Peyer's patch (tissue), 4 donors: ENCODE results near the gene UGT1A8. TPM values are rescaled to one million over a fixed set of nuclear protein-coding genes. Genes with fewer than 3 reads are reported as not detected.

Source experiments
- DNase-seq, 3 donors: peaks; one replicate each; pipeline ENCODE4 v3.0.0-alpha.2; 2017 to 2019
- H3K27ac ChIP-seq, 4 donors: fragments of 200-600 bp; sonication (generic); one replicate each; pipeline ENCODE4 v1.5.1; 2016 to 2019
- H3K27me3 ChIP-seq, 2 donors: fragments of 200-600 bp; sonication (generic); one replicate each; pipeline ENCODE4 v1.5.1; 2019
- H3K36me3 ChIP-seq, 3 donors: fragments of 200-600 bp; sonication (generic); one replicate each; pipeline ENCODE4 v1.5.1; 2016 to 2019
- H3K4me1 ChIP-seq, 4 donors: fragments of 200-600 bp; sonication (generic); one replicate each; pipeline ENCODE4 v1.5.1; 2016 to 2019
- H3K4me3 ChIP-seq, 4 donors: fragments of 200-600 bp; sonication (generic); 1 replicate in 3 of 4; 2 replicates in 1 of 4; pipeline ENCODE4 v1.5.1; 2016 to 2019; ENCODE audit warnings: mild to moderate bottlenecking in 1 of 4
- H3K9me3 ChIP-seq, 4 donors: fragments of 200-600 bp; sonication (generic); one replicate each; pipeline ENCODE4 v1.5.1; 2016 to 2019; ENCODE audit warnings: mild to moderate bottlenecking in 1 of 4
- CTCF ChIP-seq, 6 experiments: fragments of 450-650 bp in 4 of 6; fragments of 200-600 bp in 2 of 6; sonication (generic) in 1 of 6; IDR thresholded peaks; one replicate each; pipeline ENCODE4 v1.5.1; 2017 to 2019; ENCODE audit warnings: antibody characterized with exemption in 6 of 6, mild to moderate bottlenecking in 3 of 6, moderate library complexity in 1 of 6
- POLR2A ChIP-seq, 2 donors: fragments of 450-650 bp; IDR thresholded peaks; one replicate each; pipeline ENCODE4 v1.5.1; 2017; ENCODE audit warnings: antibody characterized with exemption in 2 of 2, mild to moderate bottlenecking in 2 of 2, moderate library complexity in 2 of 2
- total RNA-seq, 4 donors: library from RNA; depleted of rRNA; stranded (reverse); fragments of >200 nt; gene quantifications; one replicate each; pipeline ENCODE4 v1.1.0, GENCODE V29; 2016

The UGT1A8 gene
- total RNA-seq, 4 donors from 2014 or later: 2.5 to 19.6 (median 10.5) TPM

- DNase-seq: no peak
- Histone ChIP-seq H3K27ac (no peak overlapping the region), H3K4me3 (no peak overlapping the region), H3K9me3 (no peaks in the 10 kb centered on the region), H3K4me1 (no peaks in the 10 kb centered on the region), H3K36me3 (no peaks in the 10 kb centered on the region), H3K27me3 (no peaks in the 10 kb centered on the region)
- TF ChIP-seq POLR2A (IDR thresholded peaks at IDR 0.05): no peak
- TF ChIP-seq CTCF (IDR thresholded peaks at IDR 0.05): no peak
Observed at GRCh38 chr2:233673896-233674295, 56.5 kb downstream of the UGT1A8 start.

GRCh38 chr2:233674314-233674713, 56.9 kb downstream of the UGT1A8 start:
- H3K4me3 ChIP-seq: no peak overlapping the region
- no peak for TF ChIP-seq POLR2A (IDR thresholded peaks at IDR 0.05)
- no peak for TF ChIP-seq CTCF (IDR thresholded peaks at IDR 0.05)
- no peaks in the 10 kb centered on the region for H3K36me3 ChIP-seq
- no peak for DNase-seq
- no peaks in the 10 kb centered on the region for H3K27me3 ChIP-seq
- H3K9me3 ChIP-seq: no peaks in the 10 kb centered on the region
- no peaks in the 10 kb centered on the region for H3K4me1 ChIP-seq
- no peak overlapping the region for H3K27ac ChIP-seq

- Histone ChIP-seq H3K4me1 (no peaks in the 10 kb centered on the region), H3K4me3 (no peak overlapping the region), H3K36me3 (no peaks in the 10 kb centered on the region), H3K27ac (no peak overlapping the region), H3K9me3 (no peaks in the 10 kb centered on the region), H3K27me3 (no peaks in the 10 kb centered on the region)
- no peak for TF ChIP-seq CTCF (IDR thresholded peaks at IDR 0.05)
- no peak for TF ChIP-seq POLR2A (IDR thresholded peaks at IDR 0.05)
- DNase-seq: no peak
Observed at GRCh38 chr2:233674995-233675394, 57.6 kb downstream of the UGT1A8 start.

- Histone ChIP-seq H3K36me3 (no peaks in the 10 kb centered on the region), H3K27me3 (no peaks in the 10 kb centered on the region), H3K4me3 (no peak overlapping the region), H3K9me3 (no peaks in the 10 kb centered on the region), H3K4me1 (no peaks in the 10 kb centered on the region), H3K27ac (no peak overlapping the region)
- DNase-seq: no peak
- TF ChIP-seq POLR2A (IDR thresholded peaks at IDR 0.05): no peak
- no peak for TF ChIP-seq CTCF (IDR thresholded peaks at IDR 0.05)
Observed at GRCh38 chr2:233676046-233676445, 58.6 kb downstream of the UGT1A8 start.

- H3K4me3 ChIP-seq: no peak overlapping the region
- no peaks in the 10 kb centered on the region for H3K36me3 ChIP-seq
- no peaks in the 10 kb centered on the region for H3K4me1 ChIP-seq
- no peak for TF ChIP-seq CTCF (IDR thresholded peaks at IDR 0.05)
- no peak for TF ChIP-seq POLR2A (IDR thresholded peaks at IDR 0.05)
- no peaks in the 10 kb centered on the region for H3K9me3 ChIP-seq
- H3K27ac ChIP-seq: no peak overlapping the region
- no peak for DNase-seq
- H3K27me3 ChIP-seq: no peaks in the 10 kb centered on the region
Observed at GRCh38 chr2:233679196-233679595, 61.8 kb downstream of the UGT1A8 start.
